DOHH2 (cell line): ENCODE results near the gene PCDHA6.
A peak's percentile ranks its signal among the peaks of the same experiment; 100 is the strongest.
"Not testable (repeated sequence)": the region's sequence is repeated elsewhere in the genome, so short reads cannot be mapped to it uniquely, and the experiment has no call there.

Experiments
- H3F3A ChIP-seq: fragments of 200-600 bp; sonication (generic), shearing (Covaris generic); 2 replicates; pipeline ENCODE4 v1.6.0; 2016; ENCODE audit warnings: antibody characterized with exemption, mild to moderate bottlenecking; ENCODE audit not compliant: control insufficient read depth, insufficient read depth
- H3K27ac ChIP-seq: fragments of 200-600 bp; sonication (generic); 2 replicates; pipeline ENCODE4 v1.5.1; 2014; ENCODE audit warnings: low read depth, mild to moderate bottlenecking, low read length, moderate library complexity
- H3K27me3 ChIP-seq: fragments of 200-600 bp; sonication (generic); 2 replicates; pipeline ENCODE4 v1.6.1; 2014; ENCODE audit warnings: mild to moderate bottlenecking, low read length, mixed read lengths; ENCODE audit not compliant: control insufficient read depth
- H3K36me3 ChIP-seq: fragments of 200-600 bp; sonication (generic); 2 replicates; pipeline ENCODE4 v1.6.1; 2014; ENCODE audit warnings: mild to moderate bottlenecking, low read length, moderate library complexity, mixed read lengths; ENCODE audit not compliant: control insufficient read depth
- H3K4me1 ChIP-seq: fragments of 200-600 bp; sonication (generic); 2 replicates; pipeline ENCODE4 v1.6.1; 2014; ENCODE audit warnings: mild to moderate bottlenecking, low read length, mixed read lengths; ENCODE audit not compliant: control insufficient read depth
- H3K4me2 ChIP-seq: fragments of 200-600 bp; sonication (generic); 2 replicates; pipeline ENCODE4 v1.6.0; 2014; ENCODE audit warnings: mild to moderate bottlenecking, low read length, moderate library complexity
- H3K4me3 ChIP-seq: fragments of 200-600 bp; sonication (generic); 2 replicates; pipeline ENCODE4 v1.5.1; 2014; ENCODE audit warnings: mild to moderate bottlenecking, low read length, mixed read lengths
- H3K79me2 ChIP-seq: fragments of 200-600 bp; sonication (generic); 2 replicates; pipeline ENCODE4 v1.6.1; 2014; ENCODE audit warnings: mild to moderate bottlenecking, low read length, mixed read lengths; ENCODE audit not compliant: control insufficient read depth
- H3K9me2 ChIP-seq: fragments of 200-600 bp; sonication (generic); replicated peaks from 2 replicates; pipeline ENCODE4 v1.6.1; 2014; ENCODE audit warnings: mild to moderate bottlenecking, low read length, mixed read lengths; ENCODE audit not compliant: control insufficient read depth
- H3K9me3 ChIP-seq: fragments of 200-600 bp; sonication (generic); 2 replicates; pipeline ENCODE4 v1.6.1; 2014; ENCODE audit warnings: antibody characterized with exemption, low read length, mixed read lengths; ENCODE audit not compliant: control insufficient read depth, insufficient read depth
- H4K20me1 ChIP-seq: fragments of 200-600 bp; sonication (generic); 2 replicates; pipeline ENCODE4 v1.6.0; 2014; ENCODE audit warnings: low read depth, mild to moderate bottlenecking, antibody characterized with exemption, low read length, moderate library complexity; ENCODE audit not compliant: control insufficient read depth, insufficient read depth
- EZH2phosphoT487 ChIP-seq: fragments of 200-600 bp; sonication (generic); IDR thresholded peaks from 2 replicates; pipeline ENCODE4 v1.6.1; 2017; ENCODE audit warnings: borderline replicate concordance, mild to moderate bottlenecking, antibody characterized with exemption, low read length, moderate library complexity, mixed read lengths
- TF ChIP-seq, protein P1 (sequence below): fragments of 200-600 bp; sonication (generic); IDR thresholded peaks from one replicate; pipeline ENCODE4 v1.5.1; 2014; ENCODE audit warnings: antibody characterized with exemption, mild to moderate bottlenecking, low read depth, low read length; ENCODE audit not compliant: poor library complexity, severe bottlenecking

The PCDHA6 gene, protein sequence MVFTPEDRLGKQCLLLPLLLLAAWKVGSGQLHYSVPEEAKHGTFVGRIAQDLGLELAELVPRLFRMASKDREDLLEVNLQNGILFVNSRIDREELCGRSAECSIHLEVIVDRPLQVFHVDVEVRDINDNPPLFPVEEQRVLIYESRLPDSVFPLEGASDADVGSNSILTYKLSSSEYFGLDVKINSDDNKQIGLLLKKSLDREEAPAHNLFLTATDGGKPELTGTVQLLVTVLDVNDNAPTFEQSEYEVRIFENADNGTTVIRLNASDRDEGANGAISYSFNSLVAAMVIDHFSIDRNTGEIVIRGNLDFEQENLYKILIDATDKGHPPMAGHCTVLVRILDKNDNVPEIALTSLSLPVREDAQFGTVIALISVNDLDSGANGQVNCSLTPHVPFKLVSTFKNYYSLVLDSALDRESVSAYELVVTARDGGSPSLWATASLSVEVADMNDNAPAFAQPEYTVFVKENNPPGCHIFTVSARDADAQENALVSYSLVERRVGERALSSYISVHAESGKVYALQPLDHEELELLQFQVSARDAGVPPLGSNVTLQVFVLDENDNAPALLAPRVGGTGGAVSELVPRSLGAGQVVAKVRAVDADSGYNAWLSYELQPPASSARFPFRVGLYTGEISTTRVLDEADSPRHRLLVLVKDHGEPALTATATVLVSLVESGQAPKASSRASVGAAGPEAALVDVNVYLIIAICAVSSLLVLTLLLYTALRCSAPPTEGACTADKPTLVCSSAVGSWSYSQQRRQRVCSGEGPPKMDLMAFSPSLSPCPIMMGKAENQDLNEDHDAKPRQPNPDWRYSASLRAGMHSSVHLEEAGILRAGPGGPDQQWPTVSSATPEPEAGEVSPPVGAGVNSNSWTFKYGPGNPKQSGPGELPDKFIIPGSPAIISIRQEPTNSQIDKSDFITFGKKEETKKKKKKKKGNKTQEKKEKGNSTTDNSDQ

DNA sequence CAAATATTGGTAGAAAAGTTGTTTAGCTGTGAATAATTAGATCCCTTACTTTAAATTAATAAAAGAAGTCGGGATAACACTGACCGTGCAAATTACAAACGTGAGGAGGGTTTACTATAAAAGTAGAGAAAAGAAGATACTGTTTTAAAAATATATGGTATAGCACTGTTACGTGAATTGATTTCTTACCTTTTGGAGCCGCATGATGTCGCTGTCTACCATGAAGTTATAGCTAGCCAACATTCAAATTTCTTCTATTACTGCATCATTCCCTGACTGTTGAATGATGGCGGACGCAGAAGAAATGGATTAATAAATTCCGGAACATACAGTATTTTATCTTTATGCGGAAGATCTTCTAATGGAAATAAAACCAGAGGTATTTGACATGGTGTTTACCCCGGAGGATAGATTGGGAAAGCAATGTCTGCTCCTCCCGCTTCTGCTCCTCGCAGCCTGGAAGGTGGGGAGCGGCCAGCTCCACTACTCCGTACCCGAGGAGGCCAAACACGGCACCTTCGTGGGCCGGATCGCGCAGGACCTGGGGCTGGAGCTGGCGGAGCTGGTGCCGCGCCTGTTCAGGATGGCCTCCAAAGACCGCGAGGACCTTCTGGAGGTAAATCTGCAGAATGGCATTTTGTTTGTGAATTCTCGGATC lies at the start of gene PCDHA6:
Gene PCDHA6 (plus strand): TSS at position 257 of the 658 bp plus-strand sequence. CDS start 132 bp downstream, at position 389.
- Histone ChIP-seq H3K4me3 (no peak within 1 kb of the TSS), H3K27ac (no peak within 1 kb of the TSS), H3K4me1 (no peaks in the 10 kb centered on the region), H4K20me1 (no peaks in the 10 kb centered on the region), H3K9me3 (no peaks in the 10 kb centered on the region), H3K27me3 (no peaks in the 10 kb centered on the region), H3K9me2 (no peaks in the 10 kb centered on the region), H3K36me3 (no peaks in the 10 kb centered on the region), H3K79me2 (no peaks in the 10 kb centered on the region), H3F3A (no peaks in the 10 kb centered on the region), H3K4me2 (no peak within 1 kb of the TSS)
- TF ChIP-seq, protein P1, sequence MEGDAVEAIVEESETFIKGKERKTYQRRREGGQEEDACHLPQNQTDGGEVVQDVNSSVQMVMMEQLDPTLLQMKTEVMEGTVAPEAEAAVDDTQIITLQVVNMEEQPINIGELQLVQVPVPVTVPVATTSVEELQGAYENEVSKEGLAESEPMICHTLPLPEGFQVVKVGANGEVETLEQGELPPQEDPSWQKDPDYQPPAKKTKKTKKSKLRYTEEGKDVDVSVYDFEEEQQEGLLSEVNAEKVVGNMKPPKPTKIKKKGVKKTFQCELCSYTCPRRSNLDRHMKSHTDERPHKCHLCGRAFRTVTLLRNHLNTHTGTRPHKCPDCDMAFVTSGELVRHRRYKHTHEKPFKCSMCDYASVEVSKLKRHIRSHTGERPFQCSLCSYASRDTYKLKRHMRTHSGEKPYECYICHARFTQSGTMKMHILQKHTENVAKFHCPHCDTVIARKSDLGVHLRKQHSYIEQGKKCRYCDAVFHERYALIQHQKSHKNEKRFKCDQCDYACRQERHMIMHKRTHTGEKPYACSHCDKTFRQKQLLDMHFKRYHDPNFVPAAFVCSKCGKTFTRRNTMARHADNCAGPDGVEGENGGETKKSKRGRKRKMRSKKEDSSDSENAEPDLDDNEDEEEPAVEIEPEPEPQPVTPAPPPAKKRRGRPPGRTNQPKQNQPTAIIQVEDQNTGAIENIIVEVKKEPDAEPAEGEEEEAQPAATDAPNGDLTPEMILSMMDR: no peak
- no peak for TF ChIP-seq EZH2phosphoT487

DNA sequence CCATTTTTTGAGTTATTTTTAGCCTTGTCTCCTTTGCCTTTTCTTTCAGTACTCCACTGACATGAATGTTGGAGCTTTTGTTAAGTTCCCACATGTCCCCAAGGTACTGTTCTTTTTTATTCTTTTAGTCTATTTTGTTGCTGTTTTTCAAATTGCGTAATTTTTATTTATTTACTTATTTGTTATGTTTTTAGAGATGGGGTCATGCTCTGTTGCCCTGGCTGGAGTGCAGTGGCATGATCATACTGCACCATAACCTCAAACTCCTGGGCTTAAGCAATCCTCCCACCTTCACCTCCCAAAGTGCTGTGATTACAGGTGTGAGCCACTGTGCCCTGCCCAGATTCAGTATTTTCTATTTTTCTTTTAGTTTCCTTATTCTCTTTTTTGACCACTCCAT lies 47.2 kb upstream of the PCDHA6 start:
- Histone ChIP-seq H3K9me3 (no peaks in the 10 kb centered on the region), H3K27ac (no peak overlapping the region), H3K4me1 (no peaks in the 10 kb centered on the region), H3K36me3 (no peaks in the 10 kb centered on the region), H3K4me3 (no peak overlapping the region), H4K20me1 (no peaks in the 10 kb centered on the region), H3K4me2 (no peak overlapping the region), H3K27me3 (no peaks in the 10 kb centered on the region), H3K9me2 (no peaks in the 10 kb centered on the region), H3K79me2 (no peaks in the 10 kb centered on the region), H3F3A (no peaks in the 10 kb centered on the region)
- TF ChIP-seq, protein P1: no peak

DNA sequence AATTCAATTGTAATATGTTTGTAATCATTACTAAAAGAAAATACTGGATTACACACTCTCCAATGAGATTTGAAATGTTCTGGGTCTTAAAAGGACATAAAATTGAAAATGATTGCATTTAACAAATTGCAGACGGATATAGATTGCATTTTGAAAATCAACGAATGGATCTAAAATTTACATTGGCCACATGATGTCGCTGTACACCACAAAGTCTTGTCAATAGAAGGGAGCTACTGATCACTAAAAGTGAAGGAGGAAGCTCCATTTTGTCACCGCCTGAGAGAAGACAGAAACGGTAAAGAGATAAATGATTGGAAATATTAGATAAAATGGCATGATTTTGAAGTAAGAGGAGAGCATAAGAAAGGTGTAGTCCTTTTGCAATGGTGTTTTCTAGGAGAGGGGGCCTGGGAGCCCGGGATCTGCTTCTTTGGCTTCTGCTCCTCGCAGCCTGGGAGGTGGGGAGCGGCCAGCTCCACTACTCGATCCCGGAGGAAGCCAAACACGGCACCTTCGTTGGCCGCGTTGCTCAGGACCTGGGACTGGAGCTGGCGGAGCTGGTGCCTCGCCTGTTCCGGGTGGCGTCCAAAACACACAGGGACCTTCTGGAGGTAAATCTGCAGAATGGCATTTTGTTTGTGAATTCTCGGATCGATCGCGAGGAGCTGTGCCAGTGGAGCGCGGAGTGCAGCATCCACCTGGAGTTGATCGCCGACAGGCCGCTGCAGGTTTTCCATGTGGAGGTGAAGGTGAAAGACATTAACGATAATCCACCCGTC lies 41.7 kb upstream of the PCDHA6 start, which contains the start of gene PCDHA1:
Gene PCDHA1 (plus strand): TSS at position 236 of the 782 bp plus-strand sequence.
- TF ChIP-seq, protein P1: peak; percentile 31
- TF ChIP-seq EZH2phosphoT487: no peak
- Histone ChIP-seq H3K9me2 (no peaks in the 10 kb centered on the region), H3K9me3 (peaks cover 9% of the 10 kb centered on the region; the same call in 1 of the 2 replicates), H3K4me2 (no peak within 1 kb of the TSS), H3K4me1 (no peaks in the 10 kb centered on the region), H3K27ac (no peak within 1 kb of the TSS), H3K27me3 (no peaks in the 10 kb centered on the region), H3F3A (no peaks in the 10 kb centered on the region), H3K36me3 (no peaks in the 10 kb centered on the region), H3K4me3 (no peak within 1 kb of the TSS), H3K79me2 (no peaks in the 10 kb centered on the region), H4K20me1 (no peaks in the 10 kb centered on the region)

DNA sequence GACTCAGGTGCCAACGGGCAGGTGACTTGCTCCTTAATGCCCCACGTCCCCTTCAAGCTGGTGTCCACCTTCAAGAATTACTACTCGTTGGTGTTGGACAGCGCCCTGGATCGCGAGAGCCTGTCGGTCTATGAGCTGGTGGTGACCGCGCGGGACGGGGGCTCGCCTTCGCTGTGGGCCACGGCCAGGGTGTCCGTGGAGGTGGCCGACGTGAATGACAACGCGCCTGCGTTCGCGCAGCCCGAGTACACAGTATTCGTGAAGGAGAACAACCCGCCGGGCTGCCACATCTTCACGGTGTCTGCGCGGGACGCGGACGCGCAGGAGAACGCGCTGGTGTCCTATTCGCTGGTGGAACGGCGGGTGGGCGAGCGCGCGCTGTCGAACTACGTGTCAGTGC lies 40.3 kb upstream of the PCDHA6 start:
- not testable (repeated sequence) for H3K4me1 ChIP-seq, H3K4me2 ChIP-seq, H3K4me3 ChIP-seq, H3F3A ChIP-seq, H3K27me3 ChIP-seq, H3K9me2 ChIP-seq, H3K36me3 ChIP-seq, H4K20me1 ChIP-seq, H3K9me3 ChIP-seq, H3K79me2 ChIP-seq, H3K27ac ChIP-seq
